Vagina (tissue), 2 donors: ENCODE measurements around the gene DNMT1.

Experiments used
- CTCF ChIP-seq, 3 experiments: fragments of 450-650 bp in 2 of 3; fragments of 200-600 bp in 1 of 3; sonication (generic) in 1 of 3; IDR thresholded peaks; one replicate each; pipeline ENCODE4 v1.5.1; 2017 to 2019; ENCODE audit warnings: antibody characterized with exemption in 3 of 3, mild to moderate bottlenecking in 2 of 3, moderate library complexity in 2 of 3
- POLR2A ChIP-seq, 2 donors: fragments of 450-650 bp; IDR thresholded peaks; one replicate each; pipeline ENCODE4 v1.6.1; 2017; ENCODE audit warnings: antibody characterized with exemption in 2 of 2, mild to moderate bottlenecking in 2 of 2, moderate library complexity in 2 of 2

GRCh38 chr19:10136936-10137335 lies 57.8 kb downstream of the DNMT1 start:
- TF ChIP-seq CTCF (IDR thresholded peaks at IDR 0.05), result no peak
- no peak for TF ChIP-seq POLR2A (IDR thresholded peaks at IDR 0.05)
